Fibroblast of villous mesenchyme (primary cell): Measurements from ENCODE around the gene IGF2R. TPM values are rescaled to one million over a fixed set of nuclear protein-coding genes. Genes with fewer than 3 reads are reported as not detected.

Experiments
- DNase-seq: peaks from one replicate; pipeline ENCODE4 v3.0.0-alpha.2; 2010; ENCODE audit warnings: low read depth
- H3K4me3 ChIP-seq: 2 replicates; pipeline ENCODE4 v1.5.1; 2011; ENCODE audit warnings: low read depth, mild to moderate bottlenecking, low read length
- total RNA-seq: library from RNA; depleted of rRNA; stranded (reverse); fragments of >200 nt; gene quantifications from 2 replicates; pipeline ENCODE4 v1.2.3, GENCODE V29; 2012
- TF ChIP-seq, protein P1 (sequence below): IDR thresholded peaks from 2 replicates; pipeline ENCODE4 v1.5.1; 2012; ENCODE audit warnings: low read depth, mild to moderate bottlenecking, low read length; ENCODE audit not compliant: insufficient read depth

The IGF2R gene
- total RNA-seq, 1 donor: 132 TPM

DNA sequence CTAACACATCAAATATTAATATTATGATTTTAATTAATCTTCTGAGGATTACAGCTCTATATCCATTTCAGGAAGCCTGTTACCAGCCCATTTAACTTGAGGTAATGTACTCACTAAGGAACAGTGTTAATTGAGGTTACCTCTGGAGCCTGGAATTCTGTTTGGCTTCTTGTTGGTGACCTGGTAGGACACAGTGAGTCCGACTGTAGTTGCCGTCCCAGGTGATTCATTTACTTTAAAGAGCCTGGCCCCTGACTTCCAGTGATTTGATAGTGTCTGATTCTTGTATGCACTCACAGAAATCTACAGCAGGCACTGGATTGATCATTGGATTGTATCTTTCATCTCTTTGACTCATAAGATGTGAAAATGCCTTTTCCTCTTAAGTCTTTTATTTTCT is 34.0 kb downstream of the IGF2R start:
- TF ChIP-seq, protein P1, sequence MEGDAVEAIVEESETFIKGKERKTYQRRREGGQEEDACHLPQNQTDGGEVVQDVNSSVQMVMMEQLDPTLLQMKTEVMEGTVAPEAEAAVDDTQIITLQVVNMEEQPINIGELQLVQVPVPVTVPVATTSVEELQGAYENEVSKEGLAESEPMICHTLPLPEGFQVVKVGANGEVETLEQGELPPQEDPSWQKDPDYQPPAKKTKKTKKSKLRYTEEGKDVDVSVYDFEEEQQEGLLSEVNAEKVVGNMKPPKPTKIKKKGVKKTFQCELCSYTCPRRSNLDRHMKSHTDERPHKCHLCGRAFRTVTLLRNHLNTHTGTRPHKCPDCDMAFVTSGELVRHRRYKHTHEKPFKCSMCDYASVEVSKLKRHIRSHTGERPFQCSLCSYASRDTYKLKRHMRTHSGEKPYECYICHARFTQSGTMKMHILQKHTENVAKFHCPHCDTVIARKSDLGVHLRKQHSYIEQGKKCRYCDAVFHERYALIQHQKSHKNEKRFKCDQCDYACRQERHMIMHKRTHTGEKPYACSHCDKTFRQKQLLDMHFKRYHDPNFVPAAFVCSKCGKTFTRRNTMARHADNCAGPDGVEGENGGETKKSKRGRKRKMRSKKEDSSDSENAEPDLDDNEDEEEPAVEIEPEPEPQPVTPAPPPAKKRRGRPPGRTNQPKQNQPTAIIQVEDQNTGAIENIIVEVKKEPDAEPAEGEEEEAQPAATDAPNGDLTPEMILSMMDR: no peak
- H3K4me3 ChIP-seq: no peak overlapping the region
- DNase-seq: no peak

DNA sequence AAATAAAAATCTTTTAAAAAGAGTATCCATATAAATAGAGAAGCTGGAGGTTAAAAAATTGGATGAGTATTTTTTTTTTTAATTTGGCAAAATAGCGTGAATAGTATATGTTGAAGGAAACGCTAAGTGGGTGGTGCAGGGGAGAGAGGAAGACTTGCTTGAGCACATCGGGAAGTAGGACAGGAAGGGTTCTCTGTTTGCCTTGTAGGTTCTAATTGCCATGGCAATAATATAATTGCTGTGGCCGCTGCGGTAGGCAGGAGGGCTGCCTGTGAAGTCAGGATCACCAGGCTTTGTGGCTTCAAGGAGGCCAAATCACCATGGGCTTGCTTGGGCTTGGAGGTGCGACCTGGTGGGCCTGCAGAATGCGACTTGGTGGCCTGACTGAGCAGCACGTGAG is 35.1 kb downstream of the IGF2R start:
- no peak overlapping the region for H3K4me3 ChIP-seq
- DNase-seq: no peak
- TF ChIP-seq, protein P1: no peak

DNA sequence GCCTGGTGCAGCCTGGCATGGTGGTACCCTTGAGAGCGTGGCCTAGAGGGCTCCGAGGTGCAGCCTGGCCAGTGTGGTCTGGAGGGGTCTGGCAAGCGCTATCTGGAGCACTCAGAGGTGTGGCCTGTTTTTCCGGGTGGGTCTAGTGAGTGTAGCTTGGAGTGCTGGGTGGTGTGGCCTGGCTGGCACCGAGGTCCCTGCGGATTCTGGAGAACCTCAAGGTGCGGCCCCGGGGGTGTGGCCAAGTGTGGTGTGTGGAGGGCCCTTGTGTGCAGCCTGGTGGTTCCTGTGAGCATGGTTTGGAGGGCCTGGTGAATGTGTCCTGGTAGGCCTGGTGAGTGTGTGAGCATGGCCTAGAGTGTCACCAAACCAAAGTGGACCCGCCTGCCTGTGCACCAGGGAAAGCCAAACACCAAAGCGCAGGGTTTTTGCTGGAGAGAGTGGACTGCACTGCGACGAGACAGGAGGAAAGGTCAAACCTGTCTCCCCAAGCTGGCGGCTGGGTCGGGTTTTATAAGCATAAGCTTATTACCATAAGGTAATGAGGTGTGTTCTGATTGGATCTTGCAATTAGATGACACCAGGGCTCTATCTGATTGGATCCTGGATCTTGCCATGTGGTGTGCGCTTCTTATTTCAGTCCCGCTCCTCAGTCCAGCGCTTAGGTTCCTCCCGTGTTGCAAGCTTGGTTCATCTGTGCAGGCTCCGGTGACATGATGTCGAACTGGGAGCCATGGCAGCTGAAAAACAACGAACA is 35.7 kb downstream of the IGF2R start:
- TF ChIP-seq, protein P1: no peak
- H3K4me3 ChIP-seq: no peak overlapping the region
- no peak for DNase-seq

DNA sequence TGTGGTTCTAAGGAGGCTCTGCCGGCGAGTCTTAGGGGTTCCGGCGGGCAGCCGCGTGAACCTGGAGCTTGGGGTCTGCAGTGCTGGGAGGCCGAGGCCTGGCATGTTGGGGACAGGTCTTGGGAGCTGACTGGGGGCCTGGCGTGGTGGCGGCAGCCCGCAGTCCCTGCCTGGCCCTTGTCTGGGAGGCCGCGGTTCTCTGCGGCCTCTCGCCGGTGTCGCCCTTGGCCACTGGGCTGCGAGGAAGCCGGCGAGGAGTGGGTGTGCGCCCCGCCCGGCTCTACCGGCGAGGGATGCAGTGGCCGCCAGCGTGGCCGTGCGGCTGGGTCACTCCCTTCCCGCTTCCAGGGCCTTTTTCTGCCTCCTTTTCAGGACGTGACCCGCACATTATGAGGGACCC is 36.3 kb downstream of the IGF2R start:
- TF ChIP-seq, protein P1: no peak
- DNase-seq: no peak
- no peak overlapping the region for H3K4me3 ChIP-seq

DNA sequence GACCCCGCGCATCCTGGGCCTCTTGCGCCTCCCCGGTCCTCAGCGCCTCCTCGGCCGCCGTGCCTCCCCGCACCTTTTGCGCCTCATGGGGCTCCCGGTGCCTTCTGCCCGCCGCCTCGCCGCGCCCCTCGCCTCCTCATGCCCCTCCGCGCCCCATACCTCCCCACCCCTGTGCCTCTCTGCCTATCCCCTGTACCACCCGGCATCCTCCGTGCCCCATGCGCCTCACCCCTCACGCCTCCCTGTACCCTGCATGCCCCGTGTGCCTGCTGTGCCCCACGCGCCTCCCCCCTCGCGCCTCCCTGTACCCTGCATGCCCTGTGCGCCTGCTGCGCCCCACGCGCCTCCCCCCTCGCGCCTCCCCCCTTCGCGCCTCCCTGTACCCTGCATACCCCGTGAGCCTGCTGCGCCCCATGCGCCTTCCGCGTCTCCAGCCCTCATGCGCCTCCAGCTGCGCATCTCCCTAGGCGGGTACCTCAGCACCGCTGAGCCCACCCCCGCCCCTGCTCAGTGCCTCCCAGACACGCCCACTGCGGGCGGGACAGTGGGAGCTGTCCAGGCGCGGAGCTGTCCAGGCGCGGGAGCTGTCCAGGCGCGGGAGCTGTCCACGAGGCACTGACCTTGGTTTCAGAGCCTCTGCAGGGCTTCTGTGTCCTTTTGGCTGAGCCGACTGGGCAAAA is 37.1 kb downstream of the IGF2R start:
- TF ChIP-seq, protein P1: no peak
- peak overlapping the region; percentile 8 for H3K4me3 ChIP-seq
- peak; percentile 71 for DNase-seq

DNA sequence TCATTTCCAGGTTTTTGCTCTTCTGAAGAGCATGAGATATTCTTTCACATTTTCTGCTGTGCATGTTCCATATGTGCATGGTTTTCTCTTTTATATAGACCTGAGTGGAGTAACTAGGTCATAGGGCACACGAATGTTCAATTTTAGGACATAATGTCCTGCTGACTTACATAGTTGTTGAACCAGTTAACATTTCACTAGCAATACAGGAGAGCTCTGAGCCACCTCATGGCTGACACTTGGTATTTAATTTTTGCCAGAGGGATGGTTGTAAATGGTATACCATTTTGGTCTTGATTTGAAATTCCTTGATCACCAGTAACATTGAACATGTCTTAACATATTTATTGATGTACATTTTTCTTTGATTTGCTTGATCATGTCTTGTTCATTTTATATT is 38.3 kb downstream of the IGF2R start:
- no peak for DNase-seq
- TF ChIP-seq, protein P1: no peak

More for the DNA sequence above, 38.3 kb downstream of the IGF2R start:
- H3K4me3 ChIP-seq: no peak overlapping the region
